Measurements from ENCODE around the gene ITGA6.

Gene ITGA6

DNA sequence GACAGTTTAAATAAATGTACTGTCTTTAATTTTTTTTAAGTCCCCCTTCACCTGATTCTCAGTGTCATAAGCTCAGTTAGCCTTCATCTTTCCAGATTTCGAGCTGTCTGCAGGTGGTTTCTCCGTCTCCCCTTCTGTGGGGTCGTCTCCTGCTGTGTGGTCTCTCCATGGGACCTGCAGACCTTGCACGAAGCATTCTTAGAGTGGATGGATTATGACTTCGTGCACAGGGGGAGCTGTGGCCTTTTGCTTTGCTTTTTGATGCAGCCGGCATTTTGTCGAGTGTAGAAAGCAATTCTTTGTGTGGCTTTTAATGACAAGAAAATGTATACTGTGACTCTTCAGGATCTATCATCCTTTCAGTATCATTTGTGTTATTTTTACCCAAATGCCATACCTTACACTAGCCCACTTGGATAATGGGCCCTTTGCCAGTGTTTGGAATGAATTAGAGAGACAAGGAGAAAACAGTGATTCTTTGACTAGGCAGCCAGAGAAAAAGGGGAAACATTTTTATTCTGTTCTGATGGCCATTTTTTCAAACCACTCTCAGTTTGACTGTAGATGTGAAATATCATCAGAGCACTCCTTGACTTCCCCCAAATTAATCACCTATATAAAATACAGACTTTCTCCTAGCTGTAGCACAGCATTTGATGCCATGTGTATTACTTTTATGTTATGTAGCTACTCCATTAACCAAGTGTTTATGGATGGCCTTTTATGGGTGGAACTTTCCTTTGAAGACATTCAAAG lies 54.3 kb downstream of the ITGA6 start:
- 84 to 87% methylated on average over 7 of the region's 7 CpGs for WGBS, 2 experiments
- Histone ChIP-seq H3K4me3 (ENCODE audit: insufficient read depth, low read depth, low read length) (no peak overlapping the region), H3K36me3 (ENCODE audit: control insufficient read depth, insufficient read depth, low read length) (peaks cover 9% of the 10 kb centered on the region), H3K27ac (ENCODE audit: insufficient read depth, low read depth, low read length, poor library complexity, severe bottlenecking) (no peak overlapping the region), H3K4me1 (ENCODE audit: control insufficient read depth, insufficient read depth, low read length) (no peaks in the 10 kb centered on the region), H3K9me3 (ENCODE audit: control insufficient read depth, low read length) (no peaks in the 10 kb centered on the region), H3K27me3 (ENCODE audit: control insufficient read depth, insufficient read depth, low read length, poor library complexity, severe bottlenecking) (no peaks in the 10 kb centered on the region)

DNA sequence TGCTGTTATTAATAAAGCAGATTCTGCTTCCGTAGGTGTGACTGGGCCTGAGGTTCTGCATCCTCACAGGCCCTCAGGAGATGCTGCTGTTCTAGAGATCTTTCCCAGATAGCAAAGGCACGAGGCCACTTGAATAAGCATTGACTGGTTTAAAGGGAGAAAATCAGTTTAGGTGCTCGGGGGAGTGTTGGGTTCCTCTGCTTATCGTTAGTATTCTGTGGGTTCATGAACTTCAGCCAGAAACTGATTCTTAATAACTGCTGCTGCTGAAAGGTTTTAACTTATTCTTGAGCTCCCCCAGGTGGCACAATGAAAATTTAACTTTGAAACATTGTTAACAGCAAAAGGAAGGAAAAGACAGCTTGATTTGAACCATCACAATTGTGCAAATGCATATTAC lies 56.9 kb downstream of the ITGA6 start:
- Histone ChIP-seq H3K27me3 (ENCODE audit: control insufficient read depth, insufficient read depth, low read length, poor library complexity, severe bottlenecking) (no peaks in the 10 kb centered on the region), H3K36me3 (ENCODE audit: control insufficient read depth, insufficient read depth, low read length) (peaks cover 20% of the 10 kb centered on the region), H3K4me1 (ENCODE audit: control insufficient read depth, insufficient read depth, low read length) (no peaks in the 10 kb centered on the region), H3K27ac (ENCODE audit: insufficient read depth, low read depth, low read length, poor library complexity, severe bottlenecking) (no peak overlapping the region), H3K4me3 (ENCODE audit: insufficient read depth, low read depth, low read length) (no peak overlapping the region), H3K9me3 (ENCODE audit: control insufficient read depth, low read length) (no peaks in the 10 kb centered on the region)
- WGBS, 2 experiments: 89 to 91% methylated on average over 4 of the region's 4 CpGs

DNA sequence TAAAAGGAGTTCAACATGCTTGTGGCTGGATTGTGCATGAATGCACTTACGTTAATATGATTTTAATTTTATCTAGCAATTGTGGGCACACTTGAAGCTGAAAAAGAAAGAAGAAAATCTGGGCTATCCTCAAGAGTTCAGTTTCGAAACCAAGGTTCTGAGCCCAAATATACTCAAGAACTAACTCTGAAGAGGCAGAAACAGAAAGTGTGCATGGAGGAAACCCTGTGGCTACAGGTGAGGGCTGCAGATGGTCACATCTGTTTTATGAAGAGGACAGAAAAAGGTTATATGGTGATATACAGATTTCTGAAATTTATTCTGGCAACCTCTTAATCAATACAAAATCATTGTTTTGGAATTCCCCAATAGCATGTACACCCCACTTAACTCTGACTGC lies 57.3 kb downstream of the ITGA6 start:
- Histone ChIP-seq H3K4me1 (ENCODE audit: control insufficient read depth, insufficient read depth, low read length) (no peaks in the 10 kb centered on the region), H3K27ac (ENCODE audit: insufficient read depth, low read depth, low read length, poor library complexity, severe bottlenecking) (no peak overlapping the region), H3K4me3 (ENCODE audit: insufficient read depth, low read depth, low read length) (no peak overlapping the region), H3K36me3 (ENCODE audit: control insufficient read depth, insufficient read depth, low read length) (peaks cover 20% of the 10 kb centered on the region), H3K9me3 (ENCODE audit: control insufficient read depth, low read length) (no peaks in the 10 kb centered on the region), H3K27me3 (ENCODE audit: control insufficient read depth, insufficient read depth, low read length, poor library complexity, severe bottlenecking) (no peaks in the 10 kb centered on the region)
- WGBS, 2 experiments: 95 to 99% methylated on average over 2 of the region's 2 CpGs

DNA sequence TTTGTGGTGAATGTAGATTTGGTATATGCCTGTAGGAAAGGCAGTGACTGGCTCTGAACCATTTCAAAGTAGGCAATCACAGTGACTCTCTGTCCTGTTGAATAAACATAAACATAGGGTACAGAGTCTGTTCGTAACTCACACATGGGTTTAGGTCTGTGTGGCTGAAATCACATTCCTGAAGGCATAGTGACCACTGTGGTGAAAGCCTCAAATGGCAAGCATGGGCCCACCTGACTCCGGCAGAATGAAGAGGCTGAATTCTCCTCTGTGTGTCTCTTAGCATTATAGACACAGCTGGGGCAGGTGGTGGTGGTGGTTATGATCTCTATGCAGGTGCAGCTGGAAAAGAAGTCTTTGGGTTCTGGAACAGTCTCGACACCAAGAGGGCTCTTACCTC lies 61.2 kb downstream of the ITGA6 start:
- Histone ChIP-seq H3K27me3 (ENCODE audit: control insufficient read depth, insufficient read depth, low read length, poor library complexity, severe bottlenecking) (no peaks in the 10 kb centered on the region), H3K4me3 (ENCODE audit: insufficient read depth, low read depth, low read length) (no peak overlapping the region), H3K36me3 (ENCODE audit: control insufficient read depth, insufficient read depth, low read length) (peaks cover 32% of the 10 kb centered on the region), H3K9me3 (ENCODE audit: control insufficient read depth, low read length) (no peaks in the 10 kb centered on the region), H3K27ac (ENCODE audit: insufficient read depth, low read depth, low read length, poor library complexity, severe bottlenecking) (no peak overlapping the region), H3K4me1 (ENCODE audit: control insufficient read depth, insufficient read depth, low read length) (no peaks in the 10 kb centered on the region)
- 94 to 95% methylated on average over 3 of the region's 3 CpGs for WGBS, 2 experiments

DNA sequence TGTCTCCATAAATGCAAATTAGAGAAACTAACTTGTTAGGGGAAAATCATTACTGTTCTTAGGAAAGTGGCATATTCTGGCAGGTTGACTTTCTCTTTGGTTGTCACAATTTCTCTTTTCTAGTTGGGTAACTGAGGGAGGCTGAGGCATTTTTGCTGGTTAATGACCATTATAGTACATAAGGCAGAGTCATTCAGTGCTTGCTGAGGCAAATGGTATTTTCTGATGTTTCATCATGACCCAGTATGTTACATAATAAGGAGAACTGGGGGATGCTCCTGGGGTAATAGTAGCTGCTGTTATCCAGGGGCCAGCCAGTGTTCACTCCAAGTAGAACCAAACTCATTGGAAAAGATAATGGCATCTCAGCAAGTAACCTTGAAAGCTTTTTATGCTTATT lies 62.3 kb downstream of the ITGA6 start:
- no peak overlapping the region for H3K4me3 ChIP-seq (ENCODE audit: insufficient read depth, low read depth, low read length)
- no peak overlapping the region for H3K27ac ChIP-seq (ENCODE audit: insufficient read depth, low read depth, low read length, poor library complexity, severe bottlenecking)
- H3K36me3 ChIP-seq (ENCODE audit: control insufficient read depth, insufficient read depth, low read length): peaks cover 32% of the 10 kb centered on the region
- no peaks in the 10 kb centered on the region for H3K27me3 ChIP-seq (ENCODE audit: control insufficient read depth, insufficient read depth, low read length, poor library complexity, severe bottlenecking)
- H3K9me3 ChIP-seq (ENCODE audit: control insufficient read depth, low read length): no peaks in the 10 kb centered on the region
- no peaks in the 10 kb centered on the region for H3K4me1 ChIP-seq (ENCODE audit: control insufficient read depth, insufficient read depth, low read length)

DNA sequence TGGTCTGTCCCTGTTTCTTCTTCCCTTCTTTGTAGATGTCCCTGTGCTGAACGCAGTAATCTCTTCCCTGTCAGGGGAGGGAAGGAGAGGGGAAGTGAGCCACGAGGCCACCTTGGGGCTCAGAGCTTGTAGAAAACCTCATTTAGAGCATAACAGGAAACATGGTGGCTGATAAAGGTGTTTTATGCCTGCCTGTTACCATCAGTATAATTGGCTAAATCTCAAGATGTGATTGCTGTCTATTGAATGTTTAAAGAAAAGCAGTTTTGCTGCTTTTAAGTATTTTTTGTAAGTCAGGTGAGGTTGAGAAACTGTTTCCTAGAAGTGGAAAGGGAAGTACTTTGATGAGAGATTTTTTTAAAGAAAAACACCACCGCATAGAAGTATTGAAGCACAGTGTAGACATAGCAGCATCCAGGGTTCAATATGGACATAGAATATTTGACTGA lies 68.8 kb downstream of the ITGA6 start:
- Histone ChIP-seq H3K27ac (ENCODE audit: insufficient read depth, low read depth, low read length, poor library complexity, severe bottlenecking) (no peak overlapping the region), H3K9me3 (ENCODE audit: control insufficient read depth, low read length) (no peaks in the 10 kb centered on the region), H3K4me1 (ENCODE audit: control insufficient read depth, insufficient read depth, low read length) (no peaks in the 10 kb centered on the region), H3K36me3 (ENCODE audit: control insufficient read depth, insufficient read depth, low read length) (peaks cover 7% of the 10 kb centered on the region), H3K4me3 (ENCODE audit: insufficient read depth, low read depth, low read length) (no peak overlapping the region), H3K27me3 (ENCODE audit: control insufficient read depth, insufficient read depth, low read length, poor library complexity, severe bottlenecking) (no peaks in the 10 kb centered on the region)
- WGBS, 2 experiments: 94 to 98% methylated on average over 3 of the region's 3 CpGs

DNA sequence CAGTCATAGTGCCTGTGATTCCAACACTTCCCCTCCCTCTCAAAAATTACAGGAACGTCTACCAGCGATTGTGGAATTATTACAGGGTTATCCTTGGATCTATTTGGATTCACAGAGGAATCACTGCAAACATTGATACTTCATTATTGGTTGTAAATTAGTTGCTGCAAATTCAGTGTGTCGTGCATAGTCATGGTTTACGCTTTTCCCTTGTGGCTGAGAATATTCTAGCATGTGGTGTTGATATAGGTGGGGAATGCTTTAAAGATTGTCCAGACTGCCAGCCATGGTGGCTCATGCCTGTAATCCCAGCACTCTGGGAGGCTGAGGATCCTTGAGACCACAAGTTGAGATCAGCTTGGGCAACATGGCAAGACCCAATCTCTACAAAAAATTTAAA lies 79.8 kb downstream of the ITGA6 start:
- Histone ChIP-seq H3K4me1 (ENCODE audit: control insufficient read depth, insufficient read depth, low read length) (no peaks in the 10 kb centered on the region), H3K4me3 (ENCODE audit: insufficient read depth, low read depth, low read length) (no peak overlapping the region), H3K36me3 (ENCODE audit: control insufficient read depth, insufficient read depth, low read length) (no peaks in the 10 kb centered on the region), H3K9me3 (ENCODE audit: control insufficient read depth, low read length) (peaks cover 5% of the 10 kb centered on the region), H3K27ac (ENCODE audit: insufficient read depth, low read depth, low read length, poor library complexity, severe bottlenecking) (no peak overlapping the region), H3K27me3 (ENCODE audit: control insufficient read depth, insufficient read depth, low read length, poor library complexity, severe bottlenecking) (no peaks in the 10 kb centered on the region)
- WGBS, 2 experiments: 81 to 86% methylated on average over 4 of the region's 4 CpGs

DNA sequence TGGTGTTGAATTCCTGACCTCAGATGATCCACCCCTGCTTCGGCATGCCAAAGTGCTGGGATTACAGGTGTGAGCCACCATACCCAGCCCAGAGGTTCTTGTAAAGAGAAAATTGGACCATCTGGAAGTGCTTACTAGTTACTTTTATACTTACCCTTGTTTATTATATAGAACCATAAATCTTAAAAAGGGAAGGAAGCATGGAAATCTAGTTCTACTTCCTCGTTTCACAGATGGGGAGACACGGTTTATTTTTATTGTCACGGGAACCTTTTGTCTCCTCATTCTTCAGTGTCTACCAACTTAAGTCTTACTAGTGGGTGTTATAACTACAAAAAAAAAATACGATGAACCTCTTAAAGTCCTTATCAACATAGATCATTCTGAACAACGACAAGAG lies 82.7 kb downstream of the ITGA6 start:
- Histone ChIP-seq H3K4me1 (ENCODE audit: control insufficient read depth, insufficient read depth, low read length) (no peaks in the 10 kb centered on the region), H3K27me3 (ENCODE audit: control insufficient read depth, insufficient read depth, low read length, poor library complexity, severe bottlenecking) (no peaks in the 10 kb centered on the region), H3K27ac (ENCODE audit: insufficient read depth, low read depth, low read length, poor library complexity, severe bottlenecking) (no peak overlapping the region), H3K36me3 (ENCODE audit: control insufficient read depth, insufficient read depth, low read length) (no peaks in the 10 kb centered on the region), H3K9me3 (ENCODE audit: control insufficient read depth, low read length) (peaks cover 5% of the 10 kb centered on the region), H3K4me3 (ENCODE audit: insufficient read depth, low read depth, low read length) (no peak overlapping the region)
- 88 to 93% methylated on average over 6 of the region's 6 CpGs for WGBS, 2 experiments

DNA sequence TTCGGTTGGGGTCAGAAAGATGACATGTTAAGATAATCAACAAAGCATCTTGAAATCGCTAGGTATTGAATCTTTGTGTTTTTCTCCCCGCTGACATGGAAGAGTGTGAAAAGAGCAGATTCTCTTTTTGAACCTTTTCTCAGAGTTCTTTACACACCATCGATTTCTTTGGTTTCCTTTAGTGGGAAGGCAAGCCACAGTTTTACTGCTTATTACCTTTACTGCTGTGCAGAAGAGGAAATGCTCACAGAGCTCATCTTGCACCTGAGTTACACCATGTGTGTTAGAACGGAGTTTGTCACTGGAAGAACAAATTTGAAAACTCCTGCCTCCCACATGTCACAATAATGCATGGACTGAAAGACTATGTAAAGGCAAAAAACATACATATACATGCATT lies 83.2 kb downstream of the ITGA6 start:
- Histone ChIP-seq H3K9me3 (ENCODE audit: control insufficient read depth, low read length) (peaks cover 5% of the 10 kb centered on the region), H3K27me3 (ENCODE audit: control insufficient read depth, insufficient read depth, low read length, poor library complexity, severe bottlenecking) (no peaks in the 10 kb centered on the region), H3K36me3 (ENCODE audit: control insufficient read depth, insufficient read depth, low read length) (no peaks in the 10 kb centered on the region), H3K27ac (ENCODE audit: insufficient read depth, low read depth, low read length, poor library complexity, severe bottlenecking) (no peak overlapping the region), H3K4me1 (ENCODE audit: control insufficient read depth, insufficient read depth, low read length) (no peaks in the 10 kb centered on the region), H3K4me3 (ENCODE audit: insufficient read depth, low read depth, low read length) (no peak overlapping the region)
- WGBS, 2 experiments: 93 to 96% methylated on average over 5 of the region's 5 CpGs

DNA sequence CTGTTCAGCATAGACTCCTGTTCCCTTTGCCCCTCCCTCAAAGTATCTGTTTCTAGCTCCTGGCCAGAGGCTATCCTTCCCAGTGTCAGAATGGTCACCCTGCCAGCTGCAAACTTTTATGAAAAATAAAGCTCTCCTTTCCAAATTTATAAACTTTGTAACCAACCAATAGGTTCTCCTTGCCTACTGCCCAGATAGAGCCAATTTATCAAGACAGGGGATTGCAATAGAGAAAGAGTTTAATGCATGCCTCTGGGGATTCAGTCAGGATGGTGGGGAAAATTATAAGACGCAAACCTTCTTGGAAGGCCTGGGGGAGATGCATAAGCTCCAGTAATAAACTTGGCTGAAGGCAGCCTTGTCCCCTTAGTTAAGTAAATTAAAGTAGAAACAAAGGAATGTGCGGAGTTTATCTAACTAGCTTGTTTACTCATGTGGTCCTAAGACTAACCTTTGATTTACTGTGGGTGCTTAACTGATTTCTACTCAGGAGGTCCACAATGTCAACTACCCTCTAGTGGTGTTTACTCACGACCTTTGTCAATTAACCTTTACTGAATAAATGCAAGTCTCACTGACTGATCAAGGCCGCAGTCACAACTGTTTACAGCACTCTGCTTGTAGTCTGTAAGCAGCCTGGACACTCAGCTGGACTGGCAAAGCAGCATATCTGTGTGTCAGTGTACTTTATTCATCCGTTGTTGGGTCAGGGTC lies 85.6 kb downstream of the ITGA6 start:
- Histone ChIP-seq H3K4me1 (ENCODE audit: control insufficient read depth, insufficient read depth, low read length) (no peaks in the 10 kb centered on the region), H3K27me3 (ENCODE audit: control insufficient read depth, insufficient read depth, low read length, poor library complexity, severe bottlenecking) (no peaks in the 10 kb centered on the region), H3K9me3 (ENCODE audit: control insufficient read depth, low read length) (peaks cover 5% of the 10 kb centered on the region), H3K27ac (ENCODE audit: insufficient read depth, low read depth, low read length, poor library complexity, severe bottlenecking) (no peak overlapping the region), H3K4me3 (ENCODE audit: insufficient read depth, low read depth, low read length) (no peak overlapping the region), H3K36me3 (ENCODE audit: control insufficient read depth, insufficient read depth, low read length) (no peaks in the 10 kb centered on the region)
- 95% methylated on average over 5 of the region's 5 CpGs for WGBS, 2 experiments

Data from ectodermal cell (in vitro differentiated cells).